HG03354 (cell line): ENCODE results near the gene EIF4G2.
A peak's percentile ranks its signal among the peaks of the same experiment; 100 is the strongest.
"Not testable (repeated sequence)": the region's sequence is repeated elsewhere in the genome, so short reads cannot be mapped to it uniquely, and the experiment has no call there.

Experiments
- ATAC-seq: cut with Tn5 transposase; IDR thresholded peaks from one replicate; pipeline ENCODE4 v1.9.1; 2021; ENCODE audit warnings: mild to moderate bottlenecking; ENCODE audit not compliant: unreplicated experiment, poor library complexity, severe bottlenecking

The EIF4G2 gene

GRCh38 chr11:10808553-10809372 is at the start of gene EIF4G2:
Gene EIF4G2 (minus strand): TSS chr11:10808926.
- ATAC-seq: peak; percentile 92

GRCh38 chr11:10857709-10858438 is 49.1 kb upstream of the EIF4G2 start, which contains the start of gene ZBED5:
Gene ZBED5 (minus strand): TSS chr11:10858053. CDS start chr11:10854945, 3,108 bp downstream.
- peak; percentile 92 for ATAC-seq

GRCh38 chr11:10857459-10857708 is 48.7 kb upstream of the EIF4G2 start:
- ATAC-seq: peak; percentile 15

DNA sequence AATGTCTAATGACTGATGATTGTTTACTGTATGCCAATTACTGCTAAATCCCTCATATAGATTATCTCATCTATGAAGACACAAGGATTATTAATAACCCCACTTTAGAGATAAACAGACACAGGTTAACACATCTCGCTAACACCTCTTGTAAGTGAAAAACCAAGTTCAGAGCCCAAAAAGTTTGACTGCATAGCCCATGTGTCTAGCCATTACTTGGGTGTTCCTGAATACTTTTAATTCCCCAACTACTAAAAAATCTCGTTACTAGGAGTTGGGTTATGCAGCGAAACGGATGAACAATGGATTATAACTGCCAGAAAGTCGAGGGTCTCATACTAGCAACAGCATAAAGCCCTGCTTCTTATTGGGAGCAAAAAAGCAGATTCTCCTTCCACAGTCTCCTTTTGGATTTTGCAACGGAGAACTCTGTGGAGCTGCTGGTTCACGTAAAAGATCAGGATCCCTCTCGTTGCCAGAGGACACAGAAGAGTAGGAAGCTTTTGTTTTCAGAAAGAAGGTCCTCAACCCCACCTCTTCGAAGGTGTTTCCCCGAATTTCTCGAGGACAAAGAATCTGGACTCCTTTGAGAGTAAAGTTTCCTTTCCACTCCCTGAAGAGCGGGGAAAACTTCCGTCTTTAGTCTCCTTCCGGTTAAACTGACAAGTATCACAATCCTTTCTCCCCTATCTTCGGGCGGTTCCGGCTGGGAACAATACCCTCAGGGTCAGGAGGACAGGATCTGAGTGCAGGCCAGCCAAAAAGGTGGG is 48.1 kb upstream of the EIF4G2 start:
- no peak for ATAC-seq

- no peak for ATAC-seq
Observed at GRCh38 chr11:10855295-10855694, 46.6 kb upstream of the EIF4G2 start.

- ATAC-seq: no peak
Observed at GRCh38 chr11:10847960-10848860, 39.5 kb upstream of the EIF4G2 start.

- no peak for ATAC-seq
Observed at GRCh38 chr11:10846660-10847059, 37.9 kb upstream of the EIF4G2 start.

GRCh38 chr11:10845589-10845988 is 36.9 kb upstream of the EIF4G2 start:
- no peak for ATAC-seq

- no peak for ATAC-seq
Observed at GRCh38 chr11:10844796-10845195, 36.1 kb upstream of the EIF4G2 start.

- ATAC-seq: no peak
Observed at GRCh38 chr11:10844356-10844755, 35.6 kb upstream of the EIF4G2 start.

- no peak for ATAC-seq
Observed at GRCh38 chr11:10838881-10839280, 30.2 kb upstream of the EIF4G2 start.

DNA sequence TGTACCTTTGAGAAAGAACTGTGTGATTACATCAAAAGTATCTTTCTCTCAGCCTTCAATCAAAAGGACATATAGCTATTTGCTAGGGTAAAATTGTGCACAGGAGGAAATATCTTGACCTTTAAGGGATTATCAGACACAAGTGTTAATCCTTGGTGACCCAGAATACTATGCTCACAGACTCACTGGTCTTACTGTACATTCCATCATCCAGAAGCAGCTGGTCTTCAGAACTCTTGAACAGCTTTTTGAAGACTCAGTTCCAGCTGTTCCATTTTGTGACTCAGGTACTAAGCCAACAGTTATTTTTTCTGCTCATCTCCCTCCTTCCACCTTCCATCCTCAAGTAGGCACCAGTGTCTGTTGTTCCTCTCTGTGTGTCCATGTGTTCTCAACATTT is 29.4 kb upstream of the EIF4G2 start:
- ATAC-seq: no peak

DNA sequence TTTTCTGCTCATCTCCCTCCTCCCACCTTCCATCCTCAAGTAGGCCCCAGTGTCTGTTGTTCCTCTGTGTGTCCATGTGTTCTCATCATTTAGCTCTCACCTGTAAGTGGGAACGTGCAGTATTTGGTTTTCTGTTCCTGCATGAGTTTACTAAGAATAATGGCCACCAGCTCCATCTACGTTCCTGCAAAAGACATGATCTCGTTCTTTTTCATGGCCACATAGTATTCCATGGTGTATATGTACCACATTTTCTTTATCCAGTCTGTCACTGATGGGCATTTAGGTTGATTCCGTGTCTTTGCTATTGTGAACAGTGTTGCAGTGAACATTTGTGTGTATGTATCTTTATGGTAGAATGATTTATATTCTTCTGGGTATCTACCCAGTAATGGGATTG is 28.2 kb upstream of the EIF4G2 start:
- ATAC-seq: not testable (repeated sequence)

- ATAC-seq: no peak
Observed at GRCh38 chr11:10829139-10829538, 20.4 kb upstream of the EIF4G2 start.

- no peak for ATAC-seq
Observed at GRCh38 chr11:10828402-10828801, 19.7 kb upstream of the EIF4G2 start.

DNA sequence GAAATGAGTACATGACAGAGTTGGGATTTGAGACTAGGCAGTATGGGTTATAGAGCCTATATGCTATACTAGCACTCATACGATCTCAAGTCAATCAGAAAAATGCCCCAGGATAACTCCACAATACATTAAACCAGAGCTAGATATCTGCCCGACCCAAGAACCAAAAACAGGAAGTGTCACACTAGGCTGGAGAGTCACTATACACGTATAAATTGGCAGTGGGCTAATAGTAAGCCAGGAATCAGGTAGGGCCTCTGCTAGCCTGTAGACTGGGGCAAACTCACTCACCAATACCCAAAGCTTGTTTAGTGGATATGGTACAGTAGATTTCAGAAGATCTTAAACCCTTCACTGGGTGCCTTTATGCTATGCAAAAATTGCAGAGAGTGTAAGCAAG is 16.2 kb upstream of the EIF4G2 start:
- peak; percentile 89 for ATAC-seq

DNA sequence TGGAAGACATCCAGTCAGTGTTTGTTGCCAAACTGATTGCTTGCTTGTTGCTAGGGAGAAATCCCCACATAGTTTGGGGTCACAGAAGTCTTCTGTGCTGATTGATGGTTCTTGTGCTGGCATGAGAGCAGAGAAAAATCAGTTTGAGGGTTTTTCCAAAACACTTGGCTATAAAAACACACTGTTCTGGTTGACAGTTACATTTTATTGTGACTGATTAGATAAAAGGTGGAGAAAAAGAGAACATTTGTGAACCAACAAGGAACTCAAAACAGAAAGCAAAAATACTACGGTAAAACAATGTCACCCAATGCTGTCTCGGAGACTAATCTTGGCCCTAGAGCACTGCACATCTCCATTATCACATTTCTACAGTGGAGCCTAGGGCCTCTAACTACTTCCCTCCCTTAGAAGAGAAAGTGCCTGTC is 14.4 kb upstream of the EIF4G2 start:
- ATAC-seq: no peak

GRCh38 chr11:10822491-10822890 is 13.8 kb upstream of the EIF4G2 start:
- not testable (repeated sequence) for ATAC-seq

- ATAC-seq: no peak
Observed at GRCh38 chr11:10818594-10818993, 9.9 kb upstream of the EIF4G2 start.

GRCh38 chr11:10813945-10814344 is 5.2 kb upstream of the EIF4G2 start:
- ATAC-seq: no peak
